ENCODE results near the gene ARHGAP19. TPM values are rescaled to one million over a fixed set of nuclear protein-coding genes. Genes with fewer than 3 reads are reported as not detected.

ARHGAP19 gene
- total RNA-seq, 1 donor from 2014 or later: 16.0 TPM

- DNase-seq: no peak
These were observed 63.7 kb downstream of the ARHGAP19 start for GRCh38 chr10:97228775-97229157.

- no peak for DNase-seq
These were observed 64.2 kb downstream of the ARHGAP19 start for GRCh38 chr10:97228130-97228774.

GRCh38 chr10:97226398-97226797 is 66.0 kb downstream of the ARHGAP19 start:
- no peak for DNase-seq

- DNase-seq: no peak
These were observed 67.7 kb downstream of the ARHGAP19 start for GRCh38 chr10:97224483-97225435.

GRCh38 chr10:97222326-97222961 is 70.0 kb downstream of the ARHGAP19 start:
- no peak for DNase-seq

- no peak for DNase-seq
These were observed 72.1 kb downstream of the ARHGAP19 start for GRCh38 chr10:97220355-97220754.

- no peak for DNase-seq
These were observed 75.1 kb downstream of the ARHGAP19 start for GRCh38 chr10:97217299-97217698.

- DNase-seq: no peak
These were observed 76.7 kb downstream of the ARHGAP19 start for GRCh38 chr10:97215619-97216260.

- no peak for DNase-seq
These were observed 79.0 kb downstream of the ARHGAP19 start for GRCh38 chr10:97213431-97213830.

GRCh38 chr10:97211229-97211628 is 81.2 kb downstream of the ARHGAP19 start:
- no peak for DNase-seq

- DNase-seq: peak; percentile 63
These were observed 81.9 kb downstream of the ARHGAP19 start for GRCh38 chr10:97210543-97210960.

GRCh38 chr10:97207756-97208346 is 84.6 kb downstream of the ARHGAP19 start:
- no peak for DNase-seq

- DNase-seq: no peak
These were observed 85.3 kb downstream of the ARHGAP19 start for GRCh38 chr10:97207131-97207530.

- DNase-seq: no peak
These were observed 87.4 kb downstream of the ARHGAP19 start for GRCh38 chr10:97204826-97205679.

- no peak for DNase-seq
These were observed 89.2 kb downstream of the ARHGAP19 start for GRCh38 chr10:97203220-97203619.

GRCh38 chr10:97200616-97201015 is 91.8 kb downstream of the ARHGAP19 start:
- DNase-seq: no peak

- DNase-seq: no peak
These were observed 93.3 kb downstream of the ARHGAP19 start for GRCh38 chr10:97199152-97199551.

GRCh38 chr10:97197030-97197500 is 95.4 kb downstream of the ARHGAP19 start:
- DNase-seq: no peak

- DNase-seq: no peak
These were observed 96.0 kb downstream of the ARHGAP19 start for GRCh38 chr10:97196223-97197029.

GRCh38 chr10:97195706-97196222 is 96.7 kb downstream of the ARHGAP19 start:
- DNase-seq: no peak

Measured in skin of body (tissue), 2 donors.